Trophoblast cell (in vitro differentiated cells and primary cell): ENCODE measurements around the gene CTDSP2. TPM values are rescaled to one million over a fixed set of nuclear protein-coding genes. Genes with fewer than 3 reads are reported as not detected.

Experiments
- DNase-seq, 2 donors: peaks; one replicate each; pipeline ENCODE4 v3.0.0-alpha.2; 2016
- H2AFZ ChIP-seq: 2 replicates; pipeline ENCODE4 v1.6.1; 2013; ENCODE audit warnings: low read length, moderate library complexity, mild to moderate bottlenecking; ENCODE audit not compliant: insufficient read depth, poor library complexity
- H2AK5ac ChIP-seq: 2 replicates; pipeline ENCODE4 v1.6.1; 2013; ENCODE audit warnings: mild to moderate bottlenecking, low read length
- H2BK120ac ChIP-seq: 2 replicates; pipeline ENCODE4 v1.6.1; 2013; ENCODE audit warnings: low read length, mild to moderate bottlenecking, moderate library complexity; ENCODE audit not compliant: insufficient read depth, poor library complexity
- H2BK12ac ChIP-seq: 2 replicates; pipeline ENCODE4 v1.6.1; 2013; ENCODE audit warnings: mild to moderate bottlenecking, low read length, moderate library complexity
- H2BK5ac ChIP-seq: 2 replicates; pipeline ENCODE4 v1.6.1; 2013; ENCODE audit warnings: low read length, low read depth, moderate library complexity, mild to moderate bottlenecking; ENCODE audit not compliant: poor library complexity
- H3K14ac ChIP-seq: 2 replicates; pipeline ENCODE4 v1.6.1; 2013; ENCODE audit warnings: mild to moderate bottlenecking, low read length
- H3K18ac ChIP-seq: 2 replicates; pipeline ENCODE4 v1.6.1; 2013; ENCODE audit warnings: mild to moderate bottlenecking, low read length
- H3K23ac ChIP-seq: 2 replicates; pipeline ENCODE4 v1.6.1; 2013; ENCODE audit warnings: low read length
- H3K27ac ChIP-seq: 2 replicates; pipeline ENCODE4 v1.5.1; 2013; ENCODE audit warnings: low read depth, mild to moderate bottlenecking, inconsistent platforms, low read length, moderate library complexity
- H3K27me3 ChIP-seq: 2 replicates; pipeline ENCODE4 v1.6.1; 2013; ENCODE audit warnings: inconsistent platforms, mild to moderate bottlenecking, low read length, moderate library complexity; ENCODE audit not compliant: insufficient read depth
- H3K36me3 ChIP-seq, 2 experiments: 1 replicate in 1 of 2; 2 replicates in 1 of 2; pipeline ENCODE4 v1.6.1; 2013; ENCODE audit warnings: low read length in 2 of 2, mild to moderate bottlenecking in 2 of 2, moderate library complexity in 1 of 2; ENCODE audit not compliant: insufficient read depth in 2 of 2, control insufficient read depth in 1 of 2
- H3K4ac ChIP-seq: 2 replicates; pipeline ENCODE4 v1.6.1; 2013; ENCODE audit warnings: low read depth, mild to moderate bottlenecking, low read length, moderate library complexity
- H3K4me1 ChIP-seq, 2 experiments: 1 replicate in 1 of 2; 2 replicates in 1 of 2; pipeline ENCODE4 v1.6.1; 2013; ENCODE audit warnings: low read length in 2 of 2, mild to moderate bottlenecking in 2 of 2, moderate library complexity in 1 of 2; ENCODE audit not compliant: insufficient read depth in 2 of 2, control insufficient read depth in 1 of 2
- H3K4me2 ChIP-seq: 2 replicates; pipeline ENCODE4 v1.6.1; 2013; ENCODE audit warnings: inconsistent platforms, mild to moderate bottlenecking, low read length, moderate library complexity
- H3K4me3 ChIP-seq: 2 replicates; pipeline ENCODE4 v1.5.1; 2013; ENCODE audit warnings: mild to moderate bottlenecking, low read depth, low read length, inconsistent platforms
- H3K79me1 ChIP-seq: one replicate; pipeline ENCODE4 v1.6.1; 2013; ENCODE audit warnings: low read length
- H3K79me2 ChIP-seq: 2 replicates; pipeline ENCODE4 v1.6.1; 2013; ENCODE audit warnings: low read length, mild to moderate bottlenecking; ENCODE audit not compliant: control insufficient read depth, insufficient read depth, poor library complexity
- H3K9ac ChIP-seq: 2 replicates; pipeline ENCODE4 v1.6.1; 2013; ENCODE audit warnings: mild to moderate bottlenecking, low read length
- H3K9me3 ChIP-seq: 2 replicates; pipeline ENCODE4 v1.6.1; 2013; ENCODE audit warnings: low read depth, mild to moderate bottlenecking, control low read depth, inconsistent platforms, low read length; ENCODE audit not compliant: insufficient read depth
- H4K12ac ChIP-seq: 2 replicates; pipeline ENCODE4 v1.6.1; 2013; ENCODE audit warnings: low read depth, mild to moderate bottlenecking, low read length, moderate library complexity
- H4K8ac ChIP-seq: 2 replicates; pipeline ENCODE4 v1.6.1; 2013; ENCODE audit warnings: low read depth, mild to moderate bottlenecking, low read length, moderate library complexity
- H4K91ac ChIP-seq: one replicate; pipeline ENCODE4 v1.6.1; 2013; ENCODE audit warnings: low read depth, mild to moderate bottlenecking, low read length, moderate library complexity
- WGBS: extraction: QIAGEN DNeasy Blood & Tissue Kit; methylation state at CpG from one replicate; pipeline ENCODE4 v1.1.7; 2013; ENCODE audit warnings: missing lambda C conversion rate; ENCODE audit not compliant: insufficient read length, insufficient coverage; ENCODE audit errors: extremely low coverage; 5-methylcytosine and 5-hydroxymethylcytosine counted together
- polyA plus RNA-seq: library from polyadenylated mRNA; stranded (reverse); fragments of 200-250 nt; gene quantifications from 2 replicates; pipeline ENCODE4 v1.2.3, GENCODE V29; 2013

CTDSP2 gene
- 36.3 and 38.7 TPM in 2 replicates for polyA plus RNA-seq

- H3K14ac ChIP-seq: peak within 1 kb of the TSS; percentile 98
- peak within 1 kb of the TSS; percentile 97 for H4K12ac ChIP-seq
- peak within 1 kb of the TSS; percentile 97 for H2BK120ac ChIP-seq
- H2BK5ac ChIP-seq: peak within 1 kb of the TSS; percentile 98
- H3K4me1 ChIP-seq: peaks cover 9 to 10% of the 10 kb centered on the region in 2 experiments
- peak within 1 kb of the TSS; percentile 96 for H3K27ac ChIP-seq
- no peak within 1 kb of the TSS for H3K23ac ChIP-seq
- peak within 1 kb of the TSS; percentile 92 for H4K8ac ChIP-seq
- peak within 1 kb of the TSS; percentile 98 for H4K91ac ChIP-seq
- H2BK12ac ChIP-seq: peak within 1 kb of the TSS; percentile 88
- peaks cover 14% of the 10 kb centered on the region for H3K79me2 ChIP-seq
- H3K27me3 ChIP-seq: peaks cover 2% of the 10 kb centered on the region
- H3K18ac ChIP-seq: peak within 1 kb of the TSS; percentile 95
- H2AK5ac ChIP-seq: peak within 1 kb of the TSS; percentile 71
- peaks cover 15% of the 10 kb centered on the region for H3K79me1 ChIP-seq
- peak within 1 kb of the TSS; percentile 86 for H3K4me2 ChIP-seq
- WGBS: no CpG with 5 or more reads among the region's 58 CpGs
- H3K4ac ChIP-seq: peak within 1 kb of the TSS; percentile 93
- H3K4me3 ChIP-seq: peak within 1 kb of the TSS; percentile 90
- peak; percentile 98 to 99 for DNase-seq
- H3K9ac ChIP-seq: peak within 1 kb of the TSS; percentile 78
- peak within 1 kb of the TSS; percentile 98 for H2AFZ ChIP-seq
- no peaks in the 10 kb centered on the region for H3K36me3 ChIP-seq
- peaks cover 2% of the 10 kb centered on the region for H3K9me3 ChIP-seq
Measured at GRCh38 chr12:57846577-57847319, at the start of gene CTDSP2. Gene CTDSP2, minus strand, starts transcription at chr12:57846729. Its CDS starts 294 bp downstream, at chr12:57846435.

DNA sequence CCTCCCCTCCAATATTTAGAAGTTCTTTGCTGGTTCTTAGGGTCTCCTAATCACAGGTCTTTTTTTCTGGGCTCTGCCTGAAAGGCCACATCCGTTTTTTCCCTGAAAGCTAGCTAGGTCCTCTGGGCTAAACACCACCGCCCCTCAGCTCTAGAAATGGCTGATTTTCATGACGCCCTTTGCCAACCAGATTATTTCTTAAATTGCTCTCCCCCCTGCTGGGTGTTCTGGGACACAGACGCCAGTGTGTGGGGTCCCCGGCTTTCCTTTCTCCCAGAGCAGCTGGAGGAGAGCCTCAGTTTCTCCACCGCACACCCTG, 49.5 kb upstream of the CTDSP2 start:
- no peaks in the 10 kb centered on the region for H3K79me1 ChIP-seq
- no peak overlapping the region for H3K4ac ChIP-seq
- no peaks in the 10 kb centered on the region for H3K79me2 ChIP-seq
- no peak overlapping the region for H3K27ac ChIP-seq
- H4K8ac ChIP-seq: no peak overlapping the region
- no peak overlapping the region for H4K91ac ChIP-seq
- no peak overlapping the region for H2BK120ac ChIP-seq
- no peak overlapping the region for H2AK5ac ChIP-seq
- no peak overlapping the region for H3K14ac ChIP-seq
- peak overlapping the region; percentile 31 for H3K4me3 ChIP-seq
- peak overlapping the region; percentile 86 for H3K4me2 ChIP-seq
- H2BK12ac ChIP-seq: no peak overlapping the region
- H3K9ac ChIP-seq: no peak overlapping the region
- no peak overlapping the region for H4K12ac ChIP-seq
- H2AFZ ChIP-seq: peak overlapping the region; percentile 26
- H2BK5ac ChIP-seq: no peak overlapping the region
- peaks cover 3 to 13% of the 10 kb centered on the region in 2 experiments for H3K4me1 ChIP-seq
- DNase-seq: no peak
- WGBS: no CpG with 5 or more reads among the region's 6 CpGs
- peaks cover 12% of the 10 kb centered on the region for H3K27me3 ChIP-seq
- no peak overlapping the region for H3K23ac ChIP-seq
- peaks cover 0 to 9% of the 10 kb centered on the region in 2 experiments for H3K36me3 ChIP-seq
- H3K18ac ChIP-seq: no peak overlapping the region
- peaks cover 2% of the 10 kb centered on the region for H3K9me3 ChIP-seq

- no peak overlapping the region for H4K8ac ChIP-seq
- no peaks in the 10 kb centered on the region for H3K79me2 ChIP-seq
- no peak overlapping the region for H3K4ac ChIP-seq
- peaks cover 2% of the 10 kb centered on the region for H3K9me3 ChIP-seq
- H3K23ac ChIP-seq: no peak overlapping the region
- no peaks in the 10 kb centered on the region for H3K79me1 ChIP-seq
- no CpG with 5 or more reads among the region's 5 CpGs for WGBS
- H4K91ac ChIP-seq: no peak overlapping the region
- H3K4me1 ChIP-seq: peaks cover 3 to 13% of the 10 kb centered on the region in 2 experiments
- H3K36me3 ChIP-seq: peaks cover 0 to 9% of the 10 kb centered on the region in 2 experiments
- no peak overlapping the region for H2AFZ ChIP-seq
- H3K4me2 ChIP-seq: no peak overlapping the region
- no peak overlapping the region for H2BK12ac ChIP-seq
- H2BK5ac ChIP-seq: no peak overlapping the region
- H3K4me3 ChIP-seq: no peak overlapping the region
- no peak for DNase-seq
- no peak overlapping the region for H3K9ac ChIP-seq
- H2BK120ac ChIP-seq: no peak overlapping the region
- no peak overlapping the region for H2AK5ac ChIP-seq
- no peak overlapping the region for H3K14ac ChIP-seq
- H3K27me3 ChIP-seq: peaks cover 12% of the 10 kb centered on the region
- H4K12ac ChIP-seq: no peak overlapping the region
- no peak overlapping the region for H3K18ac ChIP-seq
- H3K27ac ChIP-seq: no peak overlapping the region
Measured at GRCh38 chr12:57895389-57896114, 49.0 kb upstream of the CTDSP2 start.

- Histone ChIP-seq H3K4me2 (no peak overlapping the region), H3K4ac (no peak overlapping the region)
Measured at GRCh38 chr12:57894399-57895292, 48.1 kb upstream of the CTDSP2 start.

More at GRCh38 chr12:57894399-57895292, 48.1 kb upstream of the CTDSP2 start:
- Histone ChIP-seq H3K23ac (no peak overlapping the region), H3K79me2 (no peaks in the 10 kb centered on the region), H2BK5ac (no peak overlapping the region), H3K27me3 (peaks cover 16% of the 10 kb centered on the region), H3K79me1 (no peaks in the 10 kb centered on the region), H3K18ac (no peak overlapping the region), H4K91ac (no peak overlapping the region), H2BK120ac (no peak overlapping the region), H3K9ac (no peak overlapping the region), H3K4me3 (no peak overlapping the region), H4K12ac (no peak overlapping the region), H3K27ac (no peak overlapping the region), H2AFZ (no peak overlapping the region), H3K9me3 (peaks cover 2% of the 10 kb centered on the region), H3K36me3 (peaks cover 0 to 9% of the 10 kb centered on the region in 2 experiments), H4K8ac (no peak overlapping the region), H2BK12ac (no peak overlapping the region), H3K4me1 (peaks cover 3 to 13% of the 10 kb centered on the region in 2 experiments), H2AK5ac (no peak overlapping the region), H3K14ac (no peak overlapping the region)
- WGBS: no CpG with 5 or more reads among the region's 6 CpGs
- no peak for DNase-seq
